Calu3 (cell line): ENCODE results near the gene RAC2. TPM values are rescaled to one million over a fixed set of nuclear protein-coding genes. Genes with fewer than 3 reads are reported as not detected.

Source experiments
- BruUV-seq: library from RNA; stranded (reverse); fragments of 400-500 nt; replicated peaks from 2 replicates; lab custom pipeline; 2021; lab: Mats Ljungman, UMichigan
- CTCF ChIA-PET: fragments of 300-600 bp; sonication (Branson Sonifier 250); formaldehyde crosslinking; loops from one replicate; lab custom pipeline; 2022; ENCODE audit warnings: antibody characterized with exemption; lab: Charles Lee
- DNase-seq: peaks from one replicate; pipeline ENCODE4 v3.0.0; 2022
- H3K27ac Mint-ChIP-seq: one replicate; pipeline ENCODE4 v1.8.0; 2022; ENCODE audit warnings: mixed read lengths; ENCODE audit not compliant: unreplicated experiment
- H3K27me3 Mint-ChIP-seq: one replicate; pipeline ENCODE4 v1.8.0; 2022; ENCODE audit warnings: mixed read lengths; ENCODE audit not compliant: unreplicated experiment
- H3K36me3 Mint-ChIP-seq: one replicate; pipeline ENCODE4 v1.8.0; 2022; ENCODE audit warnings: mild to moderate bottlenecking, moderate library complexity, mixed read lengths; ENCODE audit not compliant: insufficient read depth, unreplicated experiment
- H3K4me1 Mint-ChIP-seq: one replicate; pipeline ENCODE4 v1.8.0; 2022; ENCODE audit warnings: mild to moderate bottlenecking, low read depth, mixed read lengths; ENCODE audit not compliant: unreplicated experiment
- H3K4me3 Mint-ChIP-seq: one replicate; pipeline ENCODE4 v1.8.0; 2022; ENCODE audit warnings: mild to moderate bottlenecking, low read depth, moderate library complexity, mixed read lengths; ENCODE audit not compliant: unreplicated experiment
- H3K9me3 Mint-ChIP-seq: one replicate; pipeline ENCODE4 v1.8.0; 2022; ENCODE audit warnings: low read depth, mixed read lengths; ENCODE audit not compliant: unreplicated experiment
- CTCF ChIP-seq: fragments of 200-600 bp; IDR thresholded peaks from one replicate; pipeline ENCODE4 v1.8.0; 2022; ENCODE audit warnings: antibody characterized with exemption; ENCODE audit not compliant: unreplicated experiment
- intact Hi-C: fragments of 100-400 bp; cut with micrococcal nuclease; formaldehyde crosslinking; loops from one replicate; pipeline ENCODE4 v1.10.0; 2022; ENCODE audit not compliant: unreplicated experiment
- total RNA-seq: library from RNA; stranded (reverse); gene quantifications from 2 replicates; pipeline ENCODE4 v1.2.3, GENCODE V29; 2022

Gene RAC2
- total RNA-seq, 1 experiment from 2014 or later = 21.0 TPM

- intact Hi-C loops = no loop called here
- no peak overlapping the region for H3K4me3 Mint-ChIP-seq
Observed at GRCh38 chr22:37285937-37286336, 41.9 kb upstream of the RAC2 start.

GRCh38 chr22:37284805-37285355 is 40.8 kb upstream of the RAC2 start:
- no peak overlapping the region for H3K27ac Mint-ChIP-seq
- no TSS peak for BruUV-seq
- H3K27me3 Mint-ChIP-seq = peaks cover 38% of the 10 kb centered on the region
- intact Hi-C loops = no loop called here
- CTCF ChIA-PET = no interaction called here
- H3K9me3 Mint-ChIP-seq = no peaks in the 10 kb centered on the region
- no peak overlapping the region for H3K4me3 Mint-ChIP-seq
- peaks cover 15% of the 10 kb centered on the region for H3K4me1 Mint-ChIP-seq
- no peaks in the 10 kb centered on the region for H3K36me3 Mint-ChIP-seq
- TF ChIP-seq CTCF = no peak
- no peak for DNase-seq

More at GRCh38 chr22:37285937-37286336, 41.9 kb upstream of the RAC2 start:
- Mint-ChIP-seq H3K9me3 (no peaks in the 10 kb centered on the region), H3K27ac (no peak overlapping the region), H3K27me3 (peaks cover 38% of the 10 kb centered on the region), H3K36me3 (no peaks in the 10 kb centered on the region), H3K4me1 (peaks cover 15% of the 10 kb centered on the region)
- CTCF ChIA-PET = no interaction called here
- no peak for TF ChIP-seq CTCF
- no TSS peak for BruUV-seq
- no peak for DNase-seq

GRCh38 chr22:37284126-37284804 is 40.2 kb upstream of the RAC2 start:
- TF ChIP-seq CTCF = no peak
- H3K27ac Mint-ChIP-seq = no peak overlapping the region
- H3K4me3 Mint-ChIP-seq = no peak overlapping the region
- CTCF ChIA-PET = no interaction called here
- intact Hi-C loops = no loop called here
- BruUV-seq = no TSS peak
- H3K27me3 Mint-ChIP-seq = peaks cover 38% of the 10 kb centered on the region
- peaks cover 15% of the 10 kb centered on the region for H3K4me1 Mint-ChIP-seq
- DNase-seq = no peak
- no peaks in the 10 kb centered on the region for H3K9me3 Mint-ChIP-seq
- H3K36me3 Mint-ChIP-seq = no peaks in the 10 kb centered on the region

GRCh38 chr22:37283393-37283937 is 39.4 kb upstream of the RAC2 start:
- BruUV-seq = no TSS peak
- H3K4me1 Mint-ChIP-seq = peaks cover 15% of the 10 kb centered on the region
- H3K36me3 Mint-ChIP-seq = no peaks in the 10 kb centered on the region
- no peak overlapping the region for H3K27ac Mint-ChIP-seq
- TF ChIP-seq CTCF = no peak
- intact Hi-C loops = no loop called here
- no peak overlapping the region for H3K4me3 Mint-ChIP-seq
- DNase-seq = no peak
- CTCF ChIA-PET = interaction anchor here (0.5 kb wide), 1 partner anchor 67 kb away, joined by 3 read pairs; no protein-coding TSS in a partner anchor
- H3K27me3 Mint-ChIP-seq = peaks cover 44% of the 10 kb centered on the region
- H3K9me3 Mint-ChIP-seq = no peaks in the 10 kb centered on the region
